ENCODE data around the gene KRAS.
"Not testable (repeated sequence)": the region's sequence is repeated elsewhere in the genome, so short reads cannot be mapped to it uniquely, and the experiment has no call there.

- TF ChIP-seq, protein P1, sequence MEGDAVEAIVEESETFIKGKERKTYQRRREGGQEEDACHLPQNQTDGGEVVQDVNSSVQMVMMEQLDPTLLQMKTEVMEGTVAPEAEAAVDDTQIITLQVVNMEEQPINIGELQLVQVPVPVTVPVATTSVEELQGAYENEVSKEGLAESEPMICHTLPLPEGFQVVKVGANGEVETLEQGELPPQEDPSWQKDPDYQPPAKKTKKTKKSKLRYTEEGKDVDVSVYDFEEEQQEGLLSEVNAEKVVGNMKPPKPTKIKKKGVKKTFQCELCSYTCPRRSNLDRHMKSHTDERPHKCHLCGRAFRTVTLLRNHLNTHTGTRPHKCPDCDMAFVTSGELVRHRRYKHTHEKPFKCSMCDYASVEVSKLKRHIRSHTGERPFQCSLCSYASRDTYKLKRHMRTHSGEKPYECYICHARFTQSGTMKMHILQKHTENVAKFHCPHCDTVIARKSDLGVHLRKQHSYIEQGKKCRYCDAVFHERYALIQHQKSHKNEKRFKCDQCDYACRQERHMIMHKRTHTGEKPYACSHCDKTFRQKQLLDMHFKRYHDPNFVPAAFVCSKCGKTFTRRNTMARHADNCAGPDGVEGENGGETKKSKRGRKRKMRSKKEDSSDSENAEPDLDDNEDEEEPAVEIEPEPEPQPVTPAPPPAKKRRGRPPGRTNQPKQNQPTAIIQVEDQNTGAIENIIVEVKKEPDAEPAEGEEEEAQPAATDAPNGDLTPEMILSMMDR (IDR thresholded peaks at IDR 0.05; ENCODE audit: low read depth, low read length, poor library complexity, severe bottlenecking) = not testable (repeated sequence)
- TF ChIP-seq EZH2phosphoT487 (IDR thresholded peaks at IDR 0.05; ENCODE audit: borderline replicate concordance, low read length) = not testable (repeated sequence)
Measured at GRCh38 chr12:25292810-25293221, 42.1 kb upstream of the KRAS start.

All from DOHH2 (cell line).